Stimulated activated CD8-positive, alpha-beta memory T cell treated with anti-CD3 and anti-CD28 coated beads, Interleukin-15, amount 100 ng/mL, for 48 hours (primary cell): ENCODE measurements around the gene BCAR3.
A peak's percentile ranks its signal among the peaks of the same experiment; 100 is the strongest.
"Not testable (repeated sequence)": the region's sequence is repeated elsewhere in the genome, so short reads cannot be mapped to it uniquely, and the experiment has no call there.

Source experiments
- DNase-seq, 2 donors: peaks; one replicate each; pipeline ENCODE4 v3.0.0-alpha.2; 2020; ENCODE audit warnings: low read depth in 2 of 2

BCAR3 gene

GRCh38 chr1:93597709-93598108 is 83.9 kb downstream of the BCAR3 start:
- no peak for DNase-seq

DNA sequence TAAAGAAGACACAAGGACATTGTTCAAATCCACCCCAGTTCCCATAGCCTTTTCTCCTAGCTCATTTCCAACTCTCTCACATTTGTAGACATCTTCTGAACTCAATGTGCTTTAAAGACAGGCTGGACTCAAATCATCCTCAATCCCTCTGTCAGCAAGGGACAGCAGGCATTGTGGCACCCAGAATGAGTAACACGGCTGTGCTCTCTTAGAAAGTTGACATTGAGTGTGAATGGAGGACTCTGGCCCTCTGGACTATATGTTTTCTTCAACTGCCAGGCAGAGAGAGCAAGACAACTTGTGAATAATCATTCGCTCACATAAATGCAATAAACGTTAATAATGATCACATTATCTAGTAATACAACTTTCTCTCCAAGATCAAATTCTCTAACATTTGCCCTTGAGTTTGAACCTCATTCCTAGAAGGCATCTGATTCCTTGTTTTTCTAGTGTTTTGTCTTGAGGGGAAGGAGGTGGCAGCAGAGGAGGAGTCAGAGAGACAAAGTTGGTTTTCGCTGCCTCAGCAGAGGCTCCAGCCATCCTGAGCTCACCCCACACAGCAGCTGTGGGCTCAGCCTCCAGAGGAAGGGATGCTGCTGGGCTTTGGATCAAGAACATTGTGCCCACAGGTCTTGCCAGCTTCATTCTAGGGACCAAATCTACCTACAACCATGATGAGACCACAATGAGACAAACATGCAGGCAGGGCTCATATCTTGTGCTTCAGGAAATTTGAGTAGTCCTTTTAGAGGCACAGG is 85.1 kb downstream of the BCAR3 start:
- no peak for DNase-seq

DNA sequence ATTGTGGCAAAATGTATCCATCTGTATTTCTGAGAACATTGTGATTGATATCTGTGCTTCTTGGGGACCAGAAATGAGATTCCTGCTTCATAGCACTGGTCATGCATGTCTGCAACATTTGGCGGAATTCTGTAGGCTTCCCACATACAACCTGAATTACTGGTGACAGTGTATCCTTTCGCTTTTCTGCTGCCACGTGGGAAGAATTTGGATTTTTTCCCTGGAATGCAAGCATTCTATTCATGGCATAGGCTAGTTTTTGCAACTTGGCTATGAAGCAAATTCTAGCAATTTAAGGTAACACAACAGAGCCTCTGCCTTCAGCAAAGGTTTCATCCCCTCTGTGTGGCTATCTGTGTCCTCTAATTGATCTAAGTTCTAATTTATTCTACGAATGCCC is 85.9 kb downstream of the BCAR3 start:
- DNase-seq, result no peak

DNA sequence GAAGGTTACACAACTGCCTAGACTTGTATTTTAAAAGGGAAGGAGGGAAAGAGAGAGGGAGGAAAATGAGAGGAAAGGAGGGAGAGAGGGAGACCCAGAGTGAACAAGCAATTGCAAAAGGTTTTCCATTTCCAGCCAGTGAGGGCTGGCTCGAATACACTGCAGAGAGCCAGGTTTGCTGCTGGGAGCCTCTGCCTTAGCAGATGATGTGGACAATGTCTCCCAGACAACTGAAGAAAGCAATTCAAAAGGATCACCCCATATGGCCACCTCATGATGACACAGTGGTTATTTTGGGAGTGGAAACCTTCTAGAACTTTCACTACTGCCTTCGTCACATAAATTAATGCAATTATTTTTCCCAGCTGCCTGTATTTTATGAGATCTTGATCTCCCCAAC is 86.4 kb downstream of the BCAR3 start:
- DNase-seq, result no peak

- DNase-seq, result no peak
These were observed 87.1 kb downstream of the BCAR3 start for GRCh38 chr1:93594603-93594880.

GRCh38 chr1:93593854-93594602 is 87.6 kb downstream of the BCAR3 start:
- DNase-seq, result no peak

- no peak for DNase-seq
These were observed 89.1 kb downstream of the BCAR3 start for GRCh38 chr1:93592551-93592949.

DNA sequence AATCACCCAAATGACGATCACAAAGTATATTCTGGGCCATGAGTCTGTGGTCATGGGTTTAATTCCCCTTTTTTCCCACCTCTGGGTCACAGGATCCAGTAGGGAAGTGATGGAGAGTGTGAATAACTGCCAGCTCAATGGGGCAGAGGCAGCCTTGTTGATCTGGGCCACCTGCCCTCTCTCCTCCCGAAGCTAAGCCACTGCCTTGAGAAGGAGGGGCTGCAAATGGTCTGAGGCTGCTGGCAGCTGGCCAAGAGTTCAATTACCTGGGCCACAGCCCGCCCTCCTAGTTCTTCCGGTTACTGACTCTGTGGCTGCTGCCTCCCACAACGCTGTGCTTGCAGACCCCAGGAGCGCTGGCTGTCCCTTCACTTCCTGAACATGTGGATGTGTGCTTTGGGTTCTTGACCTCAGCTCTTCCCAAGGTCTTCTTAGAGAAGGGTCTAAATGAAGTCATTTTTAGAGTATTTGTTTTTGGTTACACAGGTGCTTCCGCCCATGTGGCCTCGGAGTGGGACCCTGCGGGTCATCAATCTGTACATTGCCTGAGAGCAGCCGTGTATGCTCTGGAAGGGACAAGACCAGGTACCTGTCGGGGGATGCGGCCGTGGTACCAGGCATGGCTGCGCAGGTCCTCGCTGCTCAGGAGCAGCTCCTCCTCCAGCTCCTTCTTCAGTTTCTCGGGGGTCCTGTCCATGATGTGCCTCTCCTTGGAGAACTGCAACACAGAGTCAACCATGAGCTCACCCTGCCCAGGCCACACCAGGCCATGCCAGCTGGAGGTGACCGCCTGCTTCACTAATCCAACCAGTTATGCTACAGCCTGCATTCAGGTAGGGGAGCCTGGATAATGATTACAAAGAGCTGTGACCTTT is 89.7 kb downstream of the BCAR3 start:
- DNase-seq, result peak; percentile 16 to 17

GRCh38 chr1:93591291-93591675 is 90.4 kb downstream of the BCAR3 start:
- DNase-seq, result not testable (repeated sequence)

GRCh38 chr1:93588955-93589354 is 92.7 kb downstream of the BCAR3 start:
- no peak for DNase-seq

DNA sequence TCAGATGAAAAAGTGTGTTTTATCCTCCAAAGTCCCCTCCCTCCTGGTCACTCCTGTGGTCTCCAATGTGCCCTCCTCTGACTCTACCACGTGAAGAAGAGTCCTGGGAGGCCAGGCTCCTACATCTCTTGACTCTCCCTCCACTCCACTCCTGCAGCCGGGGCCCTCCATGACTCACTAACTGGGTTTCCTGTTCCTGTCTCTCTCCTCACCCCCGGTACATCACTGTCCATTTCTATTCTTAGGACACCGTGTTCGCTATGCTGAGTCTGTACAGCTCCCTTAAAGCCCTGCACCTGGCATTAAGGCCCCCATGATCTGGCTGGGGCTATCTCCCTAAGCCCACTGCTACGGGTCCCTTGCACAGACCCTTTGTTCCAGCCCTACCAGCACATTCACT is 93.4 kb downstream of the BCAR3 start:
- peak in 1 of 2 donors; percentile 8 for DNase-seq

- DNase-seq, result no peak
These were observed 94.3 kb downstream of the BCAR3 start for GRCh38 chr1:93587354-93587753.

GRCh38 chr1:93585059-93585966 is 96.3 kb downstream of the BCAR3 start:
- DNase-seq, result no peak

GRCh38 chr1:93584261-93585003 is 97.2 kb downstream of the BCAR3 start:
- DNase-seq, result no peak

GRCh38 chr1:93581917-93582850 is 99.5 kb downstream of the BCAR3 start:
- DNase-seq, result no peak

DNA sequence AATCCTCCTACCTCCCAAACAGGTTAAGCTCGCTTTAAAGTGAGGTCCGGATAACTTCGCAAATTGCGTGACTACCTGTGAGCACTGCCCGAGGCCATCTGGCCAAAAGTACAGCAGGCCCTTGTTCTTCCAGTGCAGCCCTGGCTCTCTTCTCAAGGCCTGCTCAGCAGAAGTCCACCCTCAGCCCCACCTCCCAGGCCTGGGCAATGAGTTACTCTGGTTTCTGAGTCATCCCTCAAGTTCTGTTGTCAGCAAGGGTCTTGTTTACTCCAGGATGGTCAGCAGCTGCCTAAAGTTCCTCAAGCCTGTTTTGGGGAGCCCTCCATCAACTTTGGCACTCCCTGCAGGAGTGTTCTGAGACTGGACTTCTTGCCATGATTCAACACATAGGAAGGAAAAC is 101.7 kb downstream of the BCAR3 start:
- no peak for DNase-seq

DNA sequence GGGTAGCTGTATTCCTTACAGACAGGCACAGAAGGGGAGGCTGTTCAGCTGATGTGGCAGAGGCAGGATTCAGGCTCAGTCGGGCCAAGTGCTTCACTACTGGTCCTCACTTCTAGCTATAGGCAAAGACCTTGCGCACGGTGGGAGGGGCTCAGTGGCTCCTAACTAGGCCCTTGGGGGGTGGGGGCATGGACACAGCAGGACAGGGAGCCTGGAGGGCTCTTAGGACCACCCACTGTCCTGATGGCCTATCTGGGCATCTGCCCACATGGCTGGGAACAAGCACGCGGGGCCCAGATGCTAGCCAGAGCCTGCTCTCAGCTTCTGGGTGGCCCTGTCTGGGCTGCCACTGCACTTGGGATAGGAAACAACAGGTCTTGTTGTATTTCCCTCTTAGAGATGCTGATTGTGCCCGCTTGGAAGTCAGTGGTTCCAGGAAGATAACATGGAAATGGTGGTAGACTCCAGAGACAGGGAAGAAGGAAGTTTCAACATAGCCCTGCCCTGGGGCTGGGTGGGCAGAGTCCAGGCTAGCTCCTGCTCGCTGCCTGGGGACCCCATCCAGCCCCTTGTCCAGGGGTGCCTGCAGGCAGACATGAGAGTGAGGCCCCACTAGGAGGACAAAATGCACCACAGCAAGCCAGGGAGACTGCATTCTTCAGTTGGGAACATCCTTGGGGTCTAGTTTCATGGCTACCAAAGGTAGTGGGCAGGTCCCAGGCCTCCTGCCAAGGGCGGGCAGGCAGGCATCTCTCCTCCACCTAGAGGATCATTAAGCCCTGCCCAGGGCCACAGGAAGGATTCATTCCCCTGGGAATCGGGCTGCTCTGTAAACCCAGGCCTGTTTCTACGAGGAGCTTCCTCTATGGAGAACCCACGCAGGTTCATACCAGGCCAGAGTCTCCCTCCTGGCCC is 102.5 kb downstream of the BCAR3 start:
- DNase-seq, result no peak

GRCh38 chr1:93578433-93578830 is 103.2 kb downstream of the BCAR3 start:
- DNase-seq, result no peak
